ENCODE results near the gene ELP2.
A peak's percentile ranks its signal among the peaks of the same experiment; 100 is the strongest.
"Not testable (repeated sequence)": the region's sequence is repeated elsewhere in the genome, so short reads cannot be mapped to it uniquely, and the experiment has no call there.

Gene ELP2

GRCh38 chr18:36160959-36161371, 31.3 kb downstream of the ELP2 start:
- DNase-seq, result no peak

GRCh38 chr18:36162981-36163380, 33.3 kb downstream of the ELP2 start:
- DNase-seq, result no peak

- DNase-seq, result no peak
Observed at GRCh38 chr18:36167692-36168218, 38.1 kb downstream of the ELP2 start.

DNA sequence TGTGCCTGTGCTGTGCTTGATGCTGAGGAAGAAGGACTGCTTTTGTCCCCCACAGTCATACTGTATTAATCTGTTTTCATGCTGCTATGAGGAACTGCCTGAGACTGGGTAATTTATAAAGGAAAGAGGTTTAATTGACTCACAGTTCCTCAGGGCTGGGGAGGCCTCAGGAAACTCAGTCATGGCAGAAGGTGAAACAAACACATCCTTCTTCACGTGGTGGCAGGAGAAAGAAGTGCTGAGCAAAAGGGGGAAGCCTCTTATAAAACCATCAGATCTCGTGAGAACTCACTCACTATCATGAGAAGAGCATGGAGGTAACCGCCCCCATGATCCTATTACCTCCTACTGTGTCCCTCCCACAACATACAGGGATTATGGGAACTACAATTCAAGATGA, 38.6 kb downstream of the ELP2 start:
- not testable (repeated sequence) for DNase-seq

- DNase-seq, result no peak
Observed at GRCh38 chr18:36169938-36170337, 40.2 kb downstream of the ELP2 start.

- no peak for DNase-seq
Observed at GRCh38 chr18:36175481-36175880, 45.8 kb downstream of the ELP2 start.

DNA sequence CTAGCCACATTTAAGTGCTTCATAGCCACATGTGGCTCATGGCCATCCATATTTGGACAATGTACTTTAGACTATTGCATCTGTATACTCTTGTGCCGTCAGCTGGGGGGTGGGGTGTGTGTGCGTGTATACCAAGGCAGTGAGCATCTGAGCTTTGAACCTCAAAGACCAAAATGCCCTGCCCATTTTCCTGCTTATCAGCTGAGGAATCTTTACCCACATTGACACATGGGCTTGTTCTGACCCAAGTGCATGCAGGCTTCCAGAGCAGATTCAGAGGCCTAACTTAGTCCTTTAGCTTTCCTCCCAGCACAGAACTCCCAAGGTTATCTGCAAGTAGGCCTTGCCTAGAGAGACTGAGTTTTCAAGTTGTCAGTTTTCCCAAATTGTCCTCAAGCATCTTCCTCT, 46.5 kb downstream of the ELP2 start:
- no peak for DNase-seq

DNA sequence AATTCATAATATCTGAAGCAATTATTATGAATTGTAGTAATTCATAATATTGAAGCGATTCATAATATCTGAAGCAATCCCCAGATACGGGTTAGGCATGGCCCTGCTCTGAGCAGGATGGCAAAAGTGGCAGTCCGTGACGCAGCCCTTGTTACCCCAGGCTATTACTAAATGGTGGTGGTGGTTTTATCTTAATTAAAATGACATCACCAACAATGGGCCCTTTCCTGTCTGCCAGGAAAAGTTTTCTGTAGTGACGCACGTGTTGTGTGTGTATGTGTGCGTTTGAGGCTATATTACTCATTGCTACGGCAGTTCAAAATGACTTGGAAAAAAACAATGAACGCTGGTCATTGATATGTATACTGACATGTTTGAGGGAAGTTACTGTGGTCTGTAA, 47.0 kb downstream of the ELP2 start:
- DNase-seq, result no peak

DNA sequence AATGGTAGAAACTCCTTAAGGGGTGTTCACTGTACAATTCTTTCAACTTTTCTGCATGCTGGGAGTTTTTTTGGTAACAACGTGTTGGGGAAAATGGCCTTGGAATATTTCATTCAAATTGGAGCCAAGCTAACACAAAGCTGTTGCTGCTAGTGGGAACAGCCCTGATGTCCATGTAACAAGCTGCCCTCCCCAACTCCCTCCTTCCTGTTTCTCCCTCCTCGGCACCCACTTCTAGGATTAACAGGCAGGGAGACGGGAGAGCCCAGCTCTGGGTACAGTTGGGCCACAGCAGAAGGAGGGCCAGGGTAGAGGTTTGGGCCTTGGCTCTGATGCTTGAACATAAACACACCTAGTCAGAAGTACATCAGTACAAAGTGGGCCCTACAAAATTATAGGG, 48.2 kb downstream of the ELP2 start:
- no peak for DNase-seq

DNA sequence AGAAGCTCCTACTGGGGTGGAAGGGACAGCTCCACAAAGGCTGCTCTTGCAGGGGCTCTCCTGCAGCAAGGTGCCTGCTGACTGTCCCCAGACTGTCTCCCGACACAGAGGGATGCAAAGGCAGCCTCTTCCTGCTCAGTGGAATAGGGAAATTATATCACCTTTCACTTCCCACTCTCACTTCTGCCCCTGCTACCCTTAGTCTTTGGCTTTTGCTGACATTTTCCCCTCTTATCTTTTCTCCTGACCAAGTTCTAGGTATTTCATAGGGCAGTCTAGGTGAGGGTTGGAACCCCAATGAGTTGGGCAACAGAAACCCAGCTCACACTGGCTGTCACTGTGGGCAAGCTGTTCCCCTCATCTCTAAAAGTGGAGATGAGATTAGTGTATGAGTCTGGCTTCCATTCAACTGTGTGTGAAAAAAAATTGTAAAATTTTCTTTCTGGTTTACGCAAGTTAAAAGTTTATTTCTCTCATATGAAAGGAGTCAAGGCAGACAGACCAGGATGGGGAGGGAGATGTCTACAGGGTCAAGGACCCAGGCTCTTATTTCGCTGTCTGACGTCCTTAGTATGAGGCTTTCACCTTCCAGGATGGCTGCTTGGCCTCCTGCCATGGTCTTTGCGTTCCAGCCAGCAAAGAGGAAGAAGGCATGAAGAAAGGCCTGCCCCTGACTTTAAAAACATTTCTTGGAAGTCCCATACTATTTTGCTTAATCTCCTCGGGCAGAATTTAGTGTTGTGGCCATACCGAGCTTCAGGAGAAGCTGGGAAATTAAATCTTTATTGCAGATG, 50.1 kb downstream of the ELP2 start:
- no peak for DNase-seq

- no peak for DNase-seq
Observed at GRCh38 chr18:36181441-36181840, 51.7 kb downstream of the ELP2 start.

- no peak for DNase-seq
Observed at GRCh38 chr18:36181898-36182506, 52.3 kb downstream of the ELP2 start.

DNA sequence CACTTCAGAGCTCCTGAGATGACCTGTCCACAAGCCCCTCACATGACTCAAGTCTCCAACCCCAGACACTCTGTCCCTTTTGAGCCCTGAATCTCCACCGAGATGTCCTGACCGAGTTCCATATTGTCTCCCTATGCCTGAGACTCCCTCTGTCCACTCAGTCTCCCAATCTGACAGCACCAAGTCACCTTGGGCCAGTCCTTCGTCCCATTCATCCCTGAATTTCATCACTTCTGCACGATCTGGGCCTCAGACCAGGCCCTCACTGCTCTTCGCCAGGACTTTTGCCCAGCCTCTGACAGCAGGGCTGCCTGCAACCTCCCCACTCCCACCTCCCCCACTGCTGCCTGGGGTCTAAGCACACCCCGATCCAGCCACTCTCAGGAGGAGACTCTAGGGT, 53.3 kb downstream of the ELP2 start:
- DNase-seq, result no peak

DNA sequence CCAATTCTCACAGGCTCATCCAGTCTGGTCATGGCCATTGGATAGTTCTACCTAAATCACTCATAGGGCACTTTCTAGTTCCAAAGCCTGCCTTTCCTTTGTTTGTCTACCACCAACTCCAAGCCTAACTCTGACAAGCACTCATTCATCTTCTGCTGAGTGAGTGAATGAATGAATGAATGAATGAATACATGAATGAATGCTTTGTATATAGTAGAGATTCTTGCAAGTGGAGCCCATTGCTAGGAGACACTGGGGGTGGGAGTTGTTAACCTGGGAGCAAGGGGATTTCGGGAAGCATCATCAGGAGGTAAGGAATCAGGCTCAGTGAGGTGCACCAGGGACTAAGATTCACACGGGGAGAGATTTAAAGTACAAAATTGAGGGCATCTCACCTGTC, 54.3 kb downstream of the ELP2 start:
- no peak for DNase-seq

DNA sequence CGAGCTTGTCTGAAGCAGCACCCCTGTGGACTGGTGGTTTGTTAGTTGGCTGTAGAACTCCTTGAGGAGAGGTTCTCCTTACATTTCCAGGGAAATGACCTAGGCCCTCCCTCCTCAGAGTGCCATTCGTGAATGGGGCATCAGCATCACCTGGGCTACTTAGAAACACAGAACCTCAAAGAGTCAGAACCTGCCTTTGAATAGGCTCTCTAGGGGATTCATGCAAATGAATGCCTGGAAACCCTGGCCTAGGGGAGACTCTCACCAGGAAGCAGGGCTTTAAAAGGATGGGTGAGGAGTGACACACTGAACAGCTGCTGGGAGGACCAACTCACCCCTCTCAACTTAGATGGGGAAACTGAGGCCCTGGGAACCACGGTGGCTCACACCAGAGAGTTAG, 55.5 kb downstream of the ELP2 start:
- DNase-seq, result no peak

DNA sequence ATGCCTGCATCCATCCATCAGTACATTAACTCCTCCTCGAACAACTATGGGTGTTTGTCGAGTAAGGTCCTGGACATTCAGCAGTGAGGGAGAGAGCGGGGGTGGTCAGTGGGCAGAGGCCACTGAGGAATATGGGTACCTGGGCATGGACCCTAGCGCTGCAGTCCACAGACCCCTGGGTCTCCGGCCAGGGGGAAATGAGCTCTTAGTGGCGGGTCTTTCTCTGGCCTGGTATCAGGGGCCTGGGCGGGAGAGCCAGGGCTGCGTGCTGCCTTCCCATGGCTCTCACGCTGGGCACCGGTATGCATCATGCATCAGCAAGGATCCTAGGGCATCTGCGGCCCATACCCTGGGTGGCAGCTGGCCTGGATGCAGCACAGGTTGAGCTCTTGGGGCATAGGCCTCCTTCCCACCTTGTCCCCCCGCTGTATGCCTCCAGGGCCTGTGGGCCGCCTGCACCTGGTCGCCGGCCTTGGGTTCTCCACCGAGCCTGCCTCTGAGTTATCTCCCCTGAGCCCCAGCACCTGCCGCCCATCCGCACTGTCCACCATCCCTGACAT, 56.3 kb downstream of the ELP2 start:
- DNase-seq, result no peak

GRCh38 chr18:36186461-36187192, 56.9 kb downstream of the ELP2 start:
- DNase-seq, result no peak

- peak; percentile 67 for DNase-seq
Observed at GRCh38 chr18:36187193-36187825, 57.6 kb downstream of the ELP2 start, which contains the start of gene MOCOS. Gene MOCOS, plus strand, starts transcription at chr18:36187497. Its CDS starts 43 bp downstream, at chr18:36187540.

- no peak for DNase-seq
Observed at GRCh38 chr18:36187826-36188721, 58.4 kb downstream of the ELP2 start.

DNA sequence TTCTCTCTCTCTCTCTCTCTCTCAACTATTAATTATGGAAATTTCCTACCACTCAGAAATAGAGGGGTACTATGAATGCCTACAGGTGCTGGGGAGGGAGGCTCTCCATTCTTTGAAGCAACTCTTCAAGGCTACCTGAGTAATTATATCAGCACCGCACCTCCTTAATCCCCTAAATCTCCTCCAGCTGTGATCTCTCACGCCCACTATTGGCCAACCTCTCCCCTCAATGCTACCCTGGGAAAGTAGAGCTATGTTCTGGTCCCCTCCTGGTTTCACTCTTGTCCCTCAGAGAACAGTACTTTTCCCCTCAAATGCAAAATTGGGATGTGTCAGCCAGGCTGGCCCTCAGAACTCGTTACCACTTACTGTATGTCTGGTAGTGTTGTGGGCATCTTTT, 59.2 kb downstream of the ELP2 start:
- DNase-seq, result no peak

- DNase-seq, result no peak
Observed at GRCh38 chr18:36189486-36189885, 59.8 kb downstream of the ELP2 start.

DNA sequence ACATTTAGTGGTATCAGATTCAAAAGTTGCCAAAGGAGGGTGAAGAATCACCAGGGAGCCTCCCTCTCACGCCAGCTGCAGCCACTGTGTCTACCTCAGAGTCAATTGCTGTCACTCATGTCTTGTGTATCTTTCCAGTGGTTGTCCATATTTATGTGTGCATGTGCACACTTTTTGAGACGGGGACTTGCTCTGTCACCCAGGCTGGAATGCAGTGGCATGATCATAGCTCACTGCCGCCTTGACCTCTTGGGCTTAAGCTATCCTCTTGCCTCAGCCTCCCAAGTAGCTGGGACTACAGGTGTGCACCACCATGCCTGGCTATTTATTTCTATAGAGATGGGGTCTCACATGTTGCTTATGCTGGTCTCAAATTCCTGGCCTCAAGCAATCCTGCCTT, 61.6 kb downstream of the ELP2 start:
- no peak for DNase-seq

All from activated CD4-positive, CD25-positive, alpha-beta regulatory T cell treated with anti-CD3 and anti-CD28 coated beads, Interleukin-2, amount 50 U/mL, for 72 hours (primary cell).